Right kidney (tissue), 1 donor: ENCODE measurements around the gene C1orf167.

Experiments
- DNase-seq: peaks from one replicate; pipeline ENCODE4 v3.0.0-alpha.2; 2016

Gene C1orf167

GRCh38 chr1:11784256-11784992 is 22.4 kb downstream of the C1orf167 start:
- peak; percentile 59 for DNase-seq

GRCh38 chr1:11784993-11785769 is 23.2 kb downstream of the C1orf167 start:
- DNase-seq: peak; percentile 72

- DNase-seq: no peak
Measured at GRCh38 chr1:11786168-11786567, 24.2 kb downstream of the C1orf167 start.

- peak; percentile 58 for DNase-seq
Measured at GRCh38 chr1:11787251-11787803, 25.3 kb downstream of the C1orf167 start.

- DNase-seq: no peak
Measured at GRCh38 chr1:11787804-11788436, 25.9 kb downstream of the C1orf167 start.

- no peak for DNase-seq
Measured at GRCh38 chr1:11788549-11789053, 26.6 kb downstream of the C1orf167 start.

- DNase-seq: no peak
Measured at GRCh38 chr1:11789126-11790067, 27.4 kb downstream of the C1orf167 start.

- DNase-seq: no peak
Measured at GRCh38 chr1:11790101-11790879, 28.3 kb downstream of the C1orf167 start.

GRCh38 chr1:11790880-11791715 is 29.1 kb downstream of the C1orf167 start:
- DNase-seq: no peak

- DNase-seq: no peak
Measured at GRCh38 chr1:11792106-11792505, 30.1 kb downstream of the C1orf167 start.

GRCh38 chr1:11793819-11794218 is 31.8 kb downstream of the C1orf167 start:
- DNase-seq: no peak

GRCh38 chr1:11794446-11795237 is 32.6 kb downstream of the C1orf167 start:
- no peak for DNase-seq

- no peak for DNase-seq
Measured at GRCh38 chr1:11795238-11795890, 33.4 kb downstream of the C1orf167 start.

- no peak for DNase-seq
Measured at GRCh38 chr1:11796036-11796828, 34.2 kb downstream of the C1orf167 start.

GRCh38 chr1:11797525-11798216 is 35.7 kb downstream of the C1orf167 start:
- DNase-seq: no peak

GRCh38 chr1:11799099-11799498 is 37.1 kb downstream of the C1orf167 start:
- no peak for DNase-seq

GRCh38 chr1:11799896-11800295 is 37.9 kb downstream of the C1orf167 start:
- no peak for DNase-seq
